HG02943 (cell line): ENCODE measurements around the gene AQR.
"Not testable (repeated sequence)": the region's sequence is repeated elsewhere in the genome, so short reads cannot be mapped to it uniquely, and the experiment has no call there.

ENCODE experiments used
- ATAC-seq: cut with Tn5 transposase; IDR thresholded peaks from one replicate; pipeline ENCODE4 v1.9.1; 2021; ENCODE audit warnings: mild to moderate bottlenecking, low read depth, moderate library complexity; ENCODE audit not compliant: unreplicated experiment

Gene AQR

GRCh38 chr15:34964277-34964676 lies 5.3 kb downstream of the AQR start:
- no peak for ATAC-seq

- ATAC-seq = no peak
Measured at GRCh38 chr15:34953851-34954250, 15.7 kb downstream of the AQR start.

- no peak for ATAC-seq
Measured at GRCh38 chr15:34952481-34952880, 17.1 kb downstream of the AQR start.

- no peak for ATAC-seq
Measured at GRCh38 chr15:34951993-34952392, 17.5 kb downstream of the AQR start.

DNA sequence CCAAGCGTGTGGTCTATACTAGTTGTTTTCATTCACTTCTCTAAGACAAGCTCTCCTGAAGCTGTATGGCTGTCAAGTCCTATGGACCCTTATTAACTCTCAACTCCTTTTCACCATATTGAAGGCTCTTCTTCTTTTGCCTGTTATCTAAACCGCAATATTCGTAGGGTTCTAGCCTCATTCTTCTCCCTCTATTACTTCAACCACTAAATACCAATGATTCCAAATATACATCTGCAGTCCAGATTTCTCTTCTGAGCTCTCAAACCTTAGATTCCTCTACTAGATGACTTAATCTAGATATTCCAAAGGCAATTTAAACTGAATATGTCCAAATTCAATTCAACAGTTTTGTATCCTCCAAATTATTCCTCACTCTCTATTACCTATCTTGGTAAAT lies 24.6 kb downstream of the AQR start:
- ATAC-seq = no peak

- no peak for ATAC-seq
Measured at GRCh38 chr15:34943711-34944110, 25.8 kb downstream of the AQR start.

DNA sequence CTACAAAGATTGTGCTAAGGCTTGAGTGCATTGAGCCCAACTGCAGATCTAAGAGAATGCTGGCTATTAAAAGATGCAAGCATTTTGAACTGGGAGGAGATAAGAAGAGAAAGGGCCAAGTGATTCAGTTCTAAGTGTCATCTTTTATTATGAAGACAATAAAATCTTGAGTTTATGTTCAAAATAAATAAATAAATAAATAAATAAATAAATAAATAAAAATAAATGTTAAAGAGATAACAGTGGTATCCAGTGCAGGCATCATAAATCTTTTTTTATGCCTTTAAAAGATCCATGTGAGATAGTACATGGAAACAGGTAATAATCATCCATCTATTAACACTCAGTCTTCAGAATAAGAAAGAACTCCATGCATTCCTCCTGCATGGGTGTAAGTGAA lies 26.3 kb downstream of the AQR start:
- not testable (repeated sequence) for ATAC-seq

DNA sequence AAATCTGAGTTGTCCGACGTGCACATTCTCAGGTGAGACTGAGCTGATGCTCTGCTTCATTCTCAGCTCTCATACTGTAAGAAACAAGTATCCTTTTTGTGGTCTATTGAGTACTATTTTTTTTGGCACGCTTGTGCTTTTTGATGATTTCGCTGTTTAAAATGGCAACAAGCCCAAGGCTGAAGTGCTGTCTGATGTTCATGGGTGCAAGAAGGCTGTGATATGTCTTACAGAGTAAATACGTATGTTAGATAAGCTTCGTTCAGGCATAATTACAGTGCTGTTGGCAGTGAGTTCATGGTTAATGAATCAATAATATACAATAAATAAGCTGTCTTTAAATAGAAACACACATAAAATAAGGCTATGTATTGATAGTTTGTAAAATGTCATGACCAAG lies 27.2 kb downstream of the AQR start:
- ATAC-seq = no peak

DNA sequence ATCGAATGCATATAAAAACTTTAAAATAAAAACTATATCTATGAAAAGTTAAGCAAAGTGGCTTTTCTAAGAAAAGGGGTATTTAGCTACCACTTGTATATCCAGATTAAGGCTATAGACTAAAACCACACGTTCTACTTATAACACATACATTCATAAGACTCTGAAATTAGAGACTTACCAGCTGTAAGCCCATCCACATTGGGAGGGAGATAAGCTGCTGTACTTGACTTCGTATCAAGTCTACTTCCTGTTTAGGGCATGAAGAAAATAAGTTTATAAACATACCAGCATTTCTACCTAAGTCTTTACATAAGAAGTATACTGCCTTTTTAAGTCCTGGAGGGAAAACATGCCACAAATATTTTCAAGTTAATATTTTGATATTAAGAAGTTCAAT lies 27.7 kb downstream of the AQR start:
- ATAC-seq = no peak

- no peak for ATAC-seq
Measured at GRCh38 chr15:34941185-34941698, 28.3 kb downstream of the AQR start.

GRCh38 chr15:34933432-34933975 lies 36.0 kb downstream of the AQR start:
- no peak for ATAC-seq

DNA sequence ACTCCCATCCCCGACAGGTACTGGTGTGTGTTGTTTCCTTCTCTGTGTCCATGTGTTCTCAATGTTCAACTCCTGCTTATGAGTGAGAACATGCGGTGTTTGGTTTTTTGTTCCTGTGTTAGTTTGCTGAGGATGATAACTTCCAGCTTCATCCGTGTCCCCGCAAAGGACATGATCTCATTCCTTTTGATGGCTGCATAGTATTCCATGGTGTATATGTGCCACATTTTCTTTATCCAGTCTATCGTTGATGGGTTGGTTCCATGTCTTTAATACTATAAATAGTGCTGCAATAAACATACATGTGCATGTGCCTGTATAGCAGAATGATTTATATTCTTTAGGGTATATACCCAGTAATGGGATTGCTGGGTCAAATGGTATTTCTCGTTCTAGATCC lies 41.2 kb downstream of the AQR start:
- not testable (repeated sequence) for ATAC-seq

- ATAC-seq = no peak
Measured at GRCh38 chr15:34927726-34928125, 41.8 kb downstream of the AQR start.

GRCh38 chr15:34914317-34914716 lies 55.2 kb downstream of the AQR start:
- ATAC-seq = no peak

DNA sequence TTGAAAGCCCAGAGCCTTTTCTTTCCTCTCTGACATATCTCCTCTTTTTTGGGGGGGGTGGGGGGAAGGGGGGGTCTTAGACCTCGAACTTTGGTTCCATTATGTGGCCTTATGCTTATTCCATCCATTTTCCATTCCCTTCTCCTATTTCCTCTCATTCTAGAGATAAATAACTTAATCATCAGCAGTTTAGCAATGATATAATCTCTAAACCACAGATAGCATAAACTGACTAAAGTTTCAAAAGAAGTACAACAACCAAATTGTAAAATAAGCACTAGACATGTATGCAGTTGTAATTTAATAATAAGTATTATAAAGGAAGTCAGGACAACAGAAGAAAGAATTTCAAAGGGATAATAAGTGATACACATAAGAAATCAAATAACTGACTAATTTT lies 64.5 kb downstream of the AQR start:
- ATAC-seq = no peak

DNA sequence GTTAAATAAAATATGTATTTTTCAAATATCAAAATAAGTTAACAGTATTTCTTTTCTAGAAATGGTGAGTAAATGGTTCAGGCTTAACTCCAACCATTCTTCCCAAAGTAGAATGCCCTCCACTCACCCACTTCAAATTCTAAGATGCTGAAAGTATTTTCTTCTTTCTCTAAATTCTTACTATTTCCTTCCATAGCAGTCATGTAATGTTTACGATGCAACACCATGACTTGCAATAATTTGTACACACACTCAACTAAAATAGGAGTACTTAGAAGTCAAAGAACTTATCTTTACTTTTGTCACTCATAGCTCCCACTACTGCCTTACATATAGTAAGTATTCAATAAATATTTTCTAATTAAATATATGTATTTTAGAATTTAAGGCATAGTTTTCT lies 65.0 kb downstream of the AQR start:
- ATAC-seq = no peak

GRCh38 chr15:34900748-34901147 lies 68.8 kb downstream of the AQR start:
- ATAC-seq = no peak

GRCh38 chr15:34896183-34896582 lies 73.4 kb downstream of the AQR start:
- no peak for ATAC-seq

DNA sequence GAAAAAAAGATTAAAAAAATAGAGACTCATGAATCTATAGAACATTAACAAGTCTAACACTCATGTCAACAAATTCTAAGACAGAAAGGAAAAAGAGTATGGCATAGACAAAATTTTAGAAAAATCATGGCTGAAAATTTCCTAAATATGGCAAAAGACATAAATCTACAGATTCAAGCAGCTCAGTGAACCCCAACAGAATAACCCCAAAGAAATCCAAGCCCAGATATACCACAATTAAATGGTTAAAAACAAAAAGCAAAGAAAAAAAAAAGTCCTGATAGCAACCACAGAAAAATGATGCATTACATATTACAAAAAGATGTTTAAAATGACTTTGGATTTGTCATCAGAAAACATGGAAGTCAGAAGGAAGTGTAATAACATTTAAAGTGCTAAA lies 75.6 kb downstream of the AQR start:
- ATAC-seq = no peak

DNA sequence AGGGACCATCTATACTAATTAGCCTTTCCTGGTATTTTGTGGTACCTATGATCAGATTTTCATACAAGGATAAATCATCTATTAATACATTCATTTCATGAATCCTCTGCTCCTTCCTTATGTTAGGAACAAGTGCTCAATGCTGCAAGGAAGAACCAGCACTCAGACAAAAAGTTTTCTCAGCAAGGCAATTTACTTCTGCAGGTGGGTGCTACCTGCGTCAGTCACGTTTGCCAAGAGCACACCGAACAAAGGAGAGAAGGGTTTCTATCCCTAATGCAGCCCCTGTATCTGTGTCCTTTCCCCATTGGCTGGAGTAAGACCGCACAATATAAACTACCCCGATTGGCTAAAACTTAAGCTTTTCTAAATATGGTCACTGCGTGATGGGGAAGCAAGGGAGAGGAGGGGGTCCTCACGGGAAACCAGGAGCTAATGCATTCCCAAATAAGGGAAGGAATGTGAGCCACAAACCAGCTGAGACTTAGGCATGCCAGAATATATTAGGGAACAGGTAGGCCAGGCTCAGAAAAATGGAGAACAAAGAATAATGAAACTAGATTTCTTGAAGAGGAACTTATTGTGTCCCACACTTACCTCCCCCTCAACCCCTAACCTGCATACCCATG lies 76.5 kb downstream of the AQR start:
- ATAC-seq = no peak

DNA sequence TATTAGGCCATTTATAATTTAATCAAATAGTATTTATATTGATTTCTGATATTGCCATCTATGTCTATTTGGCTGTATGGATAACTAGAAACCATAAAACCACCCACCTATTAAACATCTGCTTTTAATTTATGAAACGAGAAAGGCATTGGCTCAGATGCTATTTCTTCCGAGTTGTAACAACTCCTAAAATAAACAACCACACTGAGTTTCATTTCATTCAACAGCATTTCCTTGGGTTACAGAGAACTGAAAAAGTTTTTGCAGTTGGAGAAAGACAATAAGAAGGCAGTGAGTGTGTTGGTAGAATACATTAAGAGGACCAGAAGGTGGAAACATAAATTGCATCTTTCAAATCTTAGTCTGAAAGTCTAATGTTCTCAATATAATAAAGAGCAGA lies 79.1 kb downstream of the AQR start:
- ATAC-seq = no peak

- ATAC-seq = no peak
Measured at GRCh38 chr15:34889476-34889875, 80.1 kb downstream of the AQR start.

DNA sequence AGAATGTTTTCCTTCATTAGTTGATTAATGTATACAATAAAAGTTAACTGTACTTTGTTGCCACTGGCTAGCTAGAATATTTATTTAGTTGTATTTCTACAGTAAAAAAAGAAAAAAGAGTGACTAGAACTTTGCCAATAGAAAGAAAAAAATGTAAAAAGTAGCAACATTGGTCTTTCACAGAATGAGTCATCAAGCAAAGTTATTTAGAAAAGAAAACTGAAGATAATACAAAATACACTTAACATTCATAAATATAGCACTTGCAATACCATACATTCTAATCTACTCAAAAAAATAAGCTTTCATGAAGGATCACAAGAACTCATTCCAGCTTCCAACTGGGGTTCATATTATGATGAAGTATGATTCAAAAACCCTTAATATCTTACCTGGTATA lies 83.4 kb downstream of the AQR start:
- no peak for ATAC-seq
